ENCODE results near the gene HDAC10. TPM values are rescaled to one million over a fixed set of nuclear protein-coding genes. Genes with fewer than 3 reads are reported as not detected.

Gene HDAC10
- polyA plus RNA-seq, 1 experiment: 18.2 TPM

DNA sequence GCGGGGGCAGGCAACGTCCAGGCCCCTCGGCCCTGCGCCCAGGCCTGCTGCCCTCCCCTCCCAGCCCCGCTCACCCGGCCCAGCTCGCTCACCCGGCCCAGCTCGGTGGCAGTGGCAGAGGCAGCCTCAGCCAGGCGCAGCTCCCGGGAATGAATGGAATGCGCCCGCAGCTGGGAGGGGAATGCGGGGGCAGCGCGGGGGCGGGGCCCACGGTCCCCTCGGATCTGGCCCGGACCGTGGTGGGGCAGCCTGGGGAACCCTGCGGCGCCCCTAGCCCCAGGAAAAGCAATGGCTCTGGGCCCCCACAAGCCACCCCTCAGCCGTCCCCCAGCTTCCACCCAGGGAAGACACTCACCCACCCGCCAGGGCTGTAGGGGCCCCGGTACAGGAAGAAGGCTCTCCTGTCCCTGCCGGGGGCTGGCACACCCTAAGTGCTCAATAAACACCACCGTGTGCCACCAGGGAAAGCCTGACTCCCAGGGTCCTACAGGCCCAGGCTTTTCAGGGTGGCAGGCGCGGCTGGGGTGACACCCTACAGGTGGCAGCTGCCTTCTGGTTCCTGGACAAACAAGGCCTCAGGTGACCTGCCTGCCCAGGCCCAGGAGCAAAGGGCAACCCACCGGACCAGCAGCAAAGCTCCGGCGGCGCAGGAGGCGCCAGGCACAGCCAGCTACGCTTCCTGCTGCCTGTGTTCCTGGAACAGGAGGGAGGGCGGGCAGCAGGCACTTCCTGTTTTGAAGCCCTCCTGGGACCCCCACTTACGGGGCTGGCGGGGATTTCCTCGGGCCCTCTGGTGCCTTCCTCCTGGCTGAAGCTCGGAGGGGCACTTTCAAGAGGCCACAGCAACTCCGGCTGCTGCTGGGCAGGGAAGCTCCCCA lies 42.6 kb upstream of the HDAC10 start:
- no peak for DNase-seq (ENCODE audit: low read depth)
- H3K36me3 ChIP-seq (ENCODE audit: control insufficient read depth, insufficient read depth, low read length): peaks cover 30% of the 10 kb centered on the region
- TF ChIP-seq, protein P1, sequence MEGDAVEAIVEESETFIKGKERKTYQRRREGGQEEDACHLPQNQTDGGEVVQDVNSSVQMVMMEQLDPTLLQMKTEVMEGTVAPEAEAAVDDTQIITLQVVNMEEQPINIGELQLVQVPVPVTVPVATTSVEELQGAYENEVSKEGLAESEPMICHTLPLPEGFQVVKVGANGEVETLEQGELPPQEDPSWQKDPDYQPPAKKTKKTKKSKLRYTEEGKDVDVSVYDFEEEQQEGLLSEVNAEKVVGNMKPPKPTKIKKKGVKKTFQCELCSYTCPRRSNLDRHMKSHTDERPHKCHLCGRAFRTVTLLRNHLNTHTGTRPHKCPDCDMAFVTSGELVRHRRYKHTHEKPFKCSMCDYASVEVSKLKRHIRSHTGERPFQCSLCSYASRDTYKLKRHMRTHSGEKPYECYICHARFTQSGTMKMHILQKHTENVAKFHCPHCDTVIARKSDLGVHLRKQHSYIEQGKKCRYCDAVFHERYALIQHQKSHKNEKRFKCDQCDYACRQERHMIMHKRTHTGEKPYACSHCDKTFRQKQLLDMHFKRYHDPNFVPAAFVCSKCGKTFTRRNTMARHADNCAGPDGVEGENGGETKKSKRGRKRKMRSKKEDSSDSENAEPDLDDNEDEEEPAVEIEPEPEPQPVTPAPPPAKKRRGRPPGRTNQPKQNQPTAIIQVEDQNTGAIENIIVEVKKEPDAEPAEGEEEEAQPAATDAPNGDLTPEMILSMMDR (IDR thresholded peaks at IDR 0.05; ENCODE audit: insufficient read depth, low read depth, low read length): no peak
- H3K27me3 ChIP-seq (ENCODE audit: control insufficient read depth, insufficient read depth, low read length): no peaks in the 10 kb centered on the region
- peak overlapping the region; percentile 25 for H3K4me3 ChIP-seq (ENCODE audit: low read depth, low read length)
- ChIA-PET POLR2A (interaction anchor here (0.5 to 1.4 kb wide), 4 partner anchors 8 to 81 kb away, joined by 3 read pairs; no protein-coding TSS in a partner anchor), CTCF (interaction anchor here (0.6 to 3.9 kb wide), 8 partner anchors 11 to 48 kb away, joined by 3 to 25 read pairs (median 5); partner anchors contain the start of gene DENND6B)

DNA sequence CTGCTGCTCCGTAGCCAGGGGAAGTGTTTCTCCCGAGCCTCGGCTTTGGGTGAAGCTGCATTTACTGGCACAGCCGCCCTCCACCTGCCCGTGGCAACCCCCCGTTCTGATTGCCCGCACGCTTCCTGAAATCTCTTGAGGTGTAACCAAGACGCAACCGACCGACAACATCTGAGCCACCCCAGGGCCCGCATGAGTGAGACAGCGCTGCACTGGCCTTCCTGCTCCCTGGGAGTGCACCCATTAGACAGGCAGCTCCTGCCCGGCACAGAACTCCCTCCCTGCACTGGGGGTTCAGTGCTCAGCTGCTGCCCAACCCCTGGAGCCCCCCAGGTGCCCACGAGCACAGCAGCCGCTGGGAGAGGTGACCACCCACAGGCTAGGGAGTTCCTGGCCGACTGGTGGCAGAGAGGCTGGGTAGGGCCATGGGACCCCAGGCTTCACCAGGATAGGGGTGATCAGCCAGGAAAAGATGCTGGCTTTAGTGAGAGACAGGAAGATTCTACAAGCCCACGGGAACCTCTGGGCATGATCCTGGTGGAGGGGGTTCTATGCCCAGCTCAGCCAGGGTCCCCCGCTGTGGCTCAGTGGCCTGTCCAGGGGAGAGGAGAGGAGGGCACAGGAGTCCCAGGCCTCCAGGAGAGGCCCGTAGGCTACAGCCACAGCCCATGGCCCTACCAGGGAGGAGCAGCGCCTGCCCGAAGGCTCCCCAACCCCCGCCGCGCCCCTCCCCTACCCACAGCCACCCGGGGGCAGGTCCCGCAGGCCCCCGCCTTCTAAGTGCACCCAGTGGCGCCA lies 41.8 kb upstream of the HDAC10 start:
- Histone ChIP-seq H3K27me3 (ENCODE audit: control insufficient read depth, insufficient read depth, low read length) (no peaks in the 10 kb centered on the region), H3K4me3 (ENCODE audit: low read depth, low read length) (peak overlapping the region; percentile 25), H3K36me3 (ENCODE audit: control insufficient read depth, insufficient read depth, low read length) (peaks cover 38% of the 10 kb centered on the region)
- no peak for DNase-seq (ENCODE audit: low read depth)
- TF ChIP-seq, protein P1 (IDR thresholded peaks at IDR 0.05; ENCODE audit: insufficient read depth, low read depth, low read length): no peak
- ChIA-PET CTCF (interaction anchor here (0.7 to 3.9 kb wide), 9 partner anchors 10 to 49 kb away, joined by 3 to 25 read pairs (median 4); partner anchors contain the start of genes DENND6B and PLXNB2), POLR2A (interaction anchor here (0.5 to 1.4 kb wide), 3 partner anchors 9 to 34 kb away, joined by 3 read pairs; no protein-coding TSS in a partner anchor)

DNA sequence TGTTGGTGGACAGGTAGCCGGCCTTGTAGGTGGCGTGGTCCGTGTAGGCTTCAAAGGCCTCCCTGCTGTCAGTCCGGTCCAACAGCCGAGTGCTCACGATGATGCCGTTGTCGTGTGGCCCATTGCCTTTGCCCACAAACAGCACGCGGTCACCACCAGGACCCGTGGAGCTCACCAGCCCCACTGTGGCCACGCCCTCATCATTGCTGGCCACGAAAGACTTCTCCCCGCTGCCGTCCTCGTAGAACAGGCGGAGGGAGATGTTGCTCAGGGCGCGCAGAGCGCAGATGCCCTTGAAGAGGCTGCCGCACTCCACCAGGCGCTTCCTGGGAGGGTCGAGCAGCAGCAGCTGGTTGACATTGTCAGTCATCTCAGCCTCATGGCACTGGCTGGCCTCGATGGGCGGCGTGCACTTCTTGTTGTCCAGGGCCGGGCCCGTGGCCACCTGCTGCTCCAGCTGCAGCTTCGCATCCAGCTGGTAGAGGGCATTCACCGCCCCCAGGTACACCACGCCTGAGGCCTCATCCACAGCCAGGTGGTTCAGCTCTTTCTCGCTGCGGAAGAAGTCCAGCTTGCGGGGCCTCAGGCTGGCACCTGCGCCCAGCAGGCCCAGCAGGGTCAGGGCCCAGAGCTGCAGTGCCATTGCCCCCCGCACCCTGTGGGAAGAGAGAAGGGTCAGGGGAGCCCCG lies 39.0 kb upstream of the HDAC10 start:
- TF ChIP-seq, protein P1 (IDR thresholded peaks at IDR 0.05; ENCODE audit: insufficient read depth, low read depth, low read length): no peak
- H3K36me3 ChIP-seq (ENCODE audit: control insufficient read depth, insufficient read depth, low read length): peaks cover 56% of the 10 kb centered on the region
- CTCF ChIA-PET: interaction anchor here (0.9 to 1.2 kb wide), 2 partner anchors 37 to 49 kb away, joined by 3 to 4 read pairs; partner anchors contain the start of gene DENND6B
- no peaks in the 10 kb centered on the region for H3K27me3 ChIP-seq (ENCODE audit: control insufficient read depth, insufficient read depth, low read length)
- H3K4me3 ChIP-seq (ENCODE audit: low read depth, low read length): no peak overlapping the region
- POLR2A ChIA-PET: no interaction called here
- DNase-seq (ENCODE audit: low read depth): no peak

DNA sequence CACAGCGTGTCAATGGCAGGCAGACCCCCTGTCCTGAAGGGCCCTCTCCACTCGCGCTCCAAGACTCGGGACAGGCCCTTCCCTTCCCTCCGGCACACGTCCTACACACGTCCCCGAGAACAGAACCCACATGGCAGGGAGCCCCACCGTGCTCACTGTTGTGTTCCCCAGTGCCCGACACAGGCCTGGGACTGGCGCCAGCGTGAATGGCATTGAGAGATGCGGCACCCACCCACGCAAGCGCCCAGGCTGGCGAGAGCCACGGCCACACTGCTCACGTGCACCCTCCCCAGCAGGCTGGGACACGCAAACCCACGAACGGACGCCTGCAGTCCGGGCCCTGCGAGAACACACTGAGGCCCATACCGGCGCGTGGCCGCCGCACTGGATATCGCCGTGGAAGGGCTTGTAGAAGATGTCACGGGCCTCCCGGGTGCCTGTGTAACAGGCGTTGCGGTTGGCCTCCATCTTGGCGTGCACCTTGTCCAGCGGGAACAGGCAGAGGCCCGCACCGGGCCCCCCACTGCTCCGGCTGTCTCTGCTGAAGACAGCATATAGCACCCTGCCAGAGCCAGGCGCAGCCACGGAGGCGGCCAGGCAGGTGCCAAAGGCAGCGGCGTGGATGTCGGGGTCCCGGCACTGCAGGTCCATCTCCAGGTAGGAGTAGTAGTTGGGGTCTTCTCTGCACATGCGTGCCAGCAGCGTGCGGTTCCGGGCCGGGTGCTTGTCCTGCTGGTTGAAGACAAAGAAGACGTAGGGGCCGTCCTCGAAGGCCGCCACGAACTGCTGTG lies 38.3 kb upstream of the HDAC10 start:
- no peak for DNase-seq (ENCODE audit: low read depth)
- TF ChIP-seq, protein P1 (IDR thresholded peaks at IDR 0.05; ENCODE audit: insufficient read depth, low read depth, low read length): no peak
- CTCF ChIA-PET: interaction anchor here (1.4 kb wide), 1 partner anchor 13 kb away, joined by 6 read pairs; no protein-coding TSS in a partner anchor
- Histone ChIP-seq H3K36me3 (ENCODE audit: control insufficient read depth, insufficient read depth, low read length) (peaks cover 54% of the 10 kb centered on the region), H3K4me3 (ENCODE audit: low read depth, low read length) (no peak overlapping the region), H3K27me3 (ENCODE audit: control insufficient read depth, insufficient read depth, low read length) (no peaks in the 10 kb centered on the region)
- POLR2A ChIA-PET: no interaction called here

Measured in BJ (cell line).